ENCODE results near the gene SCTR. TPM values are rescaled to one million over a fixed set of nuclear protein-coding genes. Genes with fewer than 3 reads are reported as not detected.

Gene SCTR
- total and polyA plus RNA-seq, 3 donors from 2014 or later, result 1.1 to 6.6 (median 2.0) TPM

DNA sequence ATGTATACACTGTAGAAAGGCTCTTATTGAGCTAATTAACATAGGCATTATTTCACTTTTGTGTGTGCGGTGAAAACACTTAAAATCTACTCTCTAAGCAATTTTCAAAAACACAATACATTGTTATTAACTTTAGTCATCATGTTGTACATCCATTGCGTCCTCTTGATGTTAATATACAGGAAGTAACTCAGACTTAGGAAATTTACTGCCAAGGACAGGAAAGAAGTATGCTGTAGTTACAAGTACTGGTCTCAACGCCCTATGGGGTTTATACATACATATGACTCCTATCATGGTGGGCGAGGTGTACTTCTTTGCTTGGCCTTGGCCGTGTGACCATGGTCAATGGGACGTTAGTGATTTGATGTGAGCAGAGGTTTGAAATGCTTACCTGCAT, 15.5 kb downstream of the SCTR start:
- no peak for DNase-seq
- TF ChIP-seq, protein P1, sequence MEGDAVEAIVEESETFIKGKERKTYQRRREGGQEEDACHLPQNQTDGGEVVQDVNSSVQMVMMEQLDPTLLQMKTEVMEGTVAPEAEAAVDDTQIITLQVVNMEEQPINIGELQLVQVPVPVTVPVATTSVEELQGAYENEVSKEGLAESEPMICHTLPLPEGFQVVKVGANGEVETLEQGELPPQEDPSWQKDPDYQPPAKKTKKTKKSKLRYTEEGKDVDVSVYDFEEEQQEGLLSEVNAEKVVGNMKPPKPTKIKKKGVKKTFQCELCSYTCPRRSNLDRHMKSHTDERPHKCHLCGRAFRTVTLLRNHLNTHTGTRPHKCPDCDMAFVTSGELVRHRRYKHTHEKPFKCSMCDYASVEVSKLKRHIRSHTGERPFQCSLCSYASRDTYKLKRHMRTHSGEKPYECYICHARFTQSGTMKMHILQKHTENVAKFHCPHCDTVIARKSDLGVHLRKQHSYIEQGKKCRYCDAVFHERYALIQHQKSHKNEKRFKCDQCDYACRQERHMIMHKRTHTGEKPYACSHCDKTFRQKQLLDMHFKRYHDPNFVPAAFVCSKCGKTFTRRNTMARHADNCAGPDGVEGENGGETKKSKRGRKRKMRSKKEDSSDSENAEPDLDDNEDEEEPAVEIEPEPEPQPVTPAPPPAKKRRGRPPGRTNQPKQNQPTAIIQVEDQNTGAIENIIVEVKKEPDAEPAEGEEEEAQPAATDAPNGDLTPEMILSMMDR (IDR thresholded peaks at IDR 0.05), result no peak
- TF ChIP-seq POLR2A (IDR thresholded peaks at IDR 0.05), result no peak
- Histone ChIP-seq H3K4me3 (no peak overlapping the region), H3K36me3 (ENCODE audit: low read depth, missing control alignments) (no peaks in the 10 kb centered on the region), H3K27ac (no peak overlapping the region), H3K9me3 (no peaks in the 10 kb centered on the region), H3K4me1 (no peaks in the 10 kb centered on the region), H3K27me3 (no peaks in the 10 kb centered on the region)
- intact Hi-C loops (cut with DNase I; ENCODE audit: low total_unique reads), result no loop called here
- 83 to 85% methylated on average over 6 of the region's 6 CpGs for WGBS, 2 donors

DNA sequence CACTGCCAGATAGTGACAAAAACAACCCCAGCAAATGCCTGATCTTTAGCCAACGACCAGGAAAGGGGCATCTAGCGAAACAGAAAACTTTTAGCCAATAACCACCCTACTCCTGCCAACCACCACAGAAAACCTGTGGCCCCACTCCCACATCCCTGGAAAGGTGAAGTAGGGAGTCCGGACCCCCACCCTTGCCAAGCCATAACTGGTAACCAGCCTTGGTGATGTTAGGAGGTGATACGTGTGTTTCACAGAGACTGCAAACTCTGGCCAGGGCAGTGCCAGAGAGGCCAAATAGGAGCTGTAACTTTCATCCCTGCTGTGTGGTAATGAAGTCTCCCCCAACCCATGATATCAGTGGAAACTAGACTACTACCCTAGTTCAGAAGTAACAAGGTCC, 27.6 kb downstream of the SCTR start:
- DNase-seq, result no peak
- H3K4me1 ChIP-seq, result no peaks in the 10 kb centered on the region
- no peaks in the 10 kb centered on the region for H3K27me3 ChIP-seq
- no peaks in the 10 kb centered on the region for H3K9me3 ChIP-seq
- H3K27ac ChIP-seq, result no peak overlapping the region
- 70 to 82% methylated on average over 4 of the region's 4 CpGs for WGBS, 2 donors
- no peak overlapping the region for H3K4me3 ChIP-seq
- intact Hi-C loops (cut with DNase I; ENCODE audit: low total_unique reads), result no loop called here
- H3K36me3 ChIP-seq (ENCODE audit: low read depth, missing control alignments), result no peaks in the 10 kb centered on the region
- TF ChIP-seq, protein P1 (IDR thresholded peaks at IDR 0.05), result no peak

DNA sequence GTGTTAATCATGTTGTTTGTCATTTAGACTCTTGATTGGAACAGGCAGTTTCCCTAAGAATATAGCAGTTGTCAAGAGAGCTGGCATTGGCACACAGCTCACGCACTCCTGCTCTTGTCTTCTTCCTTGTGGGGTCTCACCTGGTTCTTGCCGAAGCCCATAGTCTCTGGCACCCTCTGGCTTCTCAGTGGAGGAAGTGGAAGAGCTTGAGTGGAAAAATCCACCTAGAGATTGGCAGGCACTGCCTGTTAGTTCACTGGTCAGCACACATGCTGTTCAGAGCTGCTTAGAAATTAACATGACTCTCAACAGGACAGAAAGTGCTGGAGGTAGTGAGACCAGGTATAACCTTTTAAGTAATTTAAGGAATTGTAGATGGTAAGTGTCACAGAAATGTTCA, 28.3 kb downstream of the SCTR start:
- H3K4me1 ChIP-seq, result no peaks in the 10 kb centered on the region
- no peaks in the 10 kb centered on the region for H3K36me3 ChIP-seq (ENCODE audit: low read depth, missing control alignments)
- intact Hi-C loops (cut with DNase I; ENCODE audit: low total_unique reads), result no loop called here
- DNase-seq, result no peak
- no peaks in the 10 kb centered on the region for H3K9me3 ChIP-seq
- WGBS, 2 donors, result 88 to 100% methylated on average over 2 of the region's 2 CpGs
- no peak overlapping the region for H3K27ac ChIP-seq
- no peak overlapping the region for H3K4me3 ChIP-seq
- no peaks in the 10 kb centered on the region for H3K27me3 ChIP-seq
- TF ChIP-seq POLR2A (IDR thresholded peaks at IDR 0.05), result no peak
- TF ChIP-seq, protein P1 (IDR thresholded peaks at IDR 0.05), result no peak

DNA sequence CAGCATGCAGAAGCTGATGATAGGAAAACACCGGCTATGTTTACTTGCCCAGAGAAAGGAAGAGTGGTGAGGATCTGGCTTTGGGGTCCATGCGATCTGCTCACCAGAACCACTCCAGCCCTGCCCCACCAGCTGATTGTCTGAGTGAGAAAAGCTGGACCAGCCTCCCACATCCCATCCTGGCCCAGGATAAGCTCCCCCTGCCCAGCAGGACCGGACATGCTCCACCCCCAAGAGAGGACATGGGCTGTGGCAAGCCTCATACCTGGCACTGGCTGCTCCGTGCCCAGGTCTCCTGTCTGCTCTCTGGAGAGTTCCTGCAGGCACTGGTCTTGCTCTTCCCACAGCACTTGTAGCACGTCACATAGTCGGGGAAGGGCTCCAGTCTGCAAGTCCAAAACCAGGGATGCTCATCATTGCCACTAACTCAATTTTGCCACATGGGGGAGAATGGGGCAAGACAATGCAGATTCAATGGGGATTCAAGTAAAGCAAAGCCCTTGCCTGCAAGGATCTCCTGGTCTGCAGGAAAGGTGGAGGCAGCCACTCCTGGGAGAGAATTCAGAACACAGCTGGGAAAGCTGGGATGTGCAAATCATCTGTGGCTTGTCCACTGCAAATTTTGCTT, 30.0 kb downstream of the SCTR start:
- H3K4me3 ChIP-seq, result no peak overlapping the region
- TF ChIP-seq POLR2A (IDR thresholded peaks at IDR 0.05), result no peak
- TF ChIP-seq, protein P1 (IDR thresholded peaks at IDR 0.05), result no peak
- H3K4me1 ChIP-seq, result no peaks in the 10 kb centered on the region
- no peak overlapping the region for H3K27ac ChIP-seq
- WGBS, 2 donors, result 84 to 92% methylated on average over 6 of the region's 6 CpGs
- DNase-seq, result no peak
- no peaks in the 10 kb centered on the region for H3K27me3 ChIP-seq
- intact Hi-C loops (cut with DNase I; ENCODE audit: low total_unique reads), result no loop called here
- no peaks in the 10 kb centered on the region for H3K36me3 ChIP-seq (ENCODE audit: low read depth, missing control alignments)
- H3K9me3 ChIP-seq, result no peaks in the 10 kb centered on the region
